ENCODE results near the gene HHIP. TPM values are rescaled to one million over a fixed set of nuclear protein-coding genes. Genes with fewer than 3 reads are reported as not detected.

The HHIP gene
- total RNA-seq, 1 donor from 2014 or later, result 0.15 TPM

DNA sequence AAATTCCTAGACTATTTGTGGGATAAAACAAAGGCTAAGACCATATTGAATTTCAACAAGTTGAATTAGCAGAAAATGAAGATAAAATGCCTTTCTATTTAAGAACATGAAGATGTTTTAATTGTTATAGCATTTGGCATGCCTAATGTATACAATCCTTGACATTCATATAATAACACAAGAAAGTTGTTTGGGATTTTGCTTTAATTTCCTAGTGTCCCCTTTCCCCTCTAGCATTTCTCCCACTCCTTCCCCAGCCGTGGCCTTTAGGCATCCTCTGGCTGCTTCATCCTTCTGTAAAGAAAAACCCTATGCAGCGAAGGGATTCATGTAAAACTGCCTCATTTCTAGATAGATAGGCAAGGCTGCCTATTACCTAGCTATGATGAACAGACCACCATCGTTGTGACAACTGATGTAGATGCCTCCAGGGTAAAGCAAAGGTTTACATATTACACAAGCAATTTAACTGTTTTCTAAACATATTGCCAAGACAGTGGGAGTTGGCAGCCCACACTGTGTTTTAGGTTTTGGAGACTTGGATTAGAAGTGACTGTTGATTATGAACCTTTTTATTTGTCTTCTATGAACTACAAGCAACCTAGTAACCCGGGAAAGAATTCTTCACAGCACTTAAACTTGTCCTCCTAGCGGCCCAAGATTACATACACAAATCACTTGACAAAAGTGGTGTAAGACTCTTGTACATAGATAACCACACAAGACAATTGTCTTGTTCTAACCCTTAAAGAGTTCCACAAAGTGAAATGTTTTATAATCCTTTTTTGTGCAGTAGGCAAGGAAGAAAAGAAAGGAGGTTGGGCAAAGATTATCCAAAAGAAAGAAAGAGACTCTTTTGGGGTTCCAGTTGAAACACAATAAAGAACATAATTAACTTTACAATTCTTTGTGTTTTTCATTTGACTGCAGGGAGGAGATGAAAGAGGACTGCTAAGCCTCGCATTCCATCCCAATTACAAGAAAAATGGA is 59.9 kb downstream of the HHIP start:
- DNase-seq (ENCODE audit: low read depth), result no peak

DNA sequence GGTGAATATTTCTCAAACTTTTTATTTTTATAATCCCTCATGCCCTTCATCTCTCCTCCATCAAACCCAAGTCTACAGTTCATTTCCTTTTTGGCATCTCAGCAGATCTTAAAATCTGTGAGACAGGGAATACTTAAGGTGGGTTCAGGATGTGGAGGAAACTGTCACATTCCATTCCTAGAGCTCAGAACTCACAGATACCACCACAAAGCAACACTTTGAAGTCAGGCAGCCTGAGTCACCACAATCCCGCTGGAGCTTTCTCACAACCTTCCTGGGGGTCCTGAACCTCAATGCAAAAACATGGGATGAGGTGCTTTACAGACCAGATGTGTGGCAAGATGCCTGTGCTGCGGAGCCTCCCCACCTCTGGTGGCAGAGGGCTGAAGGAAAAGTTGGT is 63.2 kb downstream of the HHIP start:
- peak; percentile 95 for DNase-seq (ENCODE audit: low read depth)

DNA sequence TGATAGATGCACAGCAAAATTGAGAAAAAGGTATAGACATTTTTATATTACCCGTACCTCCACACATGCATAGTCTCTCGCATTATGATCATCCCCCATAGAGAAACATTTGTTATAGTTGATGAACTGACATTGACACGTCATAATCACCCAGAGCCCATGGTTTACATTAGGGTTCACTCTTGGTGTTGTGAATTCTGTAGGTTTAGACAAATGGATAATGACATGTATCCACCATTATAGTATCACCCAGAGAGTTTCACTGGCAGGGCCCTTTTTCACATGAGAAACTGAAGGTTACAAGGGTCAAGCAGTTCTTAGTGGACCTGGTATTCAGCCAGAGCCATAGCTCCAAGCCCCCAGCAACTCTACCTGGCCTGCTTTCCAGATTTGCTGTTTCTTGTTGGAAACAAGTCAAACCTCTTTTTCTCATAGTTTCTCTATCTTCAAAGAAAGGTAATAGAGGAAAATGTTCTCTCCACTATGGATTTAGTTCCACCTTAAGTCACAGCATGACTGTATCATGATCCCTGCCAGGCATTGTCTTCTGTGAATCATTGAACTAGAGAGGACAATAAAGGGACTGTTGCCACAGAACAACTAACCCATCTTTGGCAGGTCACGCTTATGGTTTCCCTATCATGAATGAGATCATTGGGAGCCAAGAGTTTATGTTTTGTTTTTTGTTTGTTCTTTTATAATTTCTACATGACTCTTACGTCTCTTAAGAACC is 64.0 kb downstream of the HHIP start:
- peak; percentile 97 for DNase-seq (ENCODE audit: low read depth)

DNA sequence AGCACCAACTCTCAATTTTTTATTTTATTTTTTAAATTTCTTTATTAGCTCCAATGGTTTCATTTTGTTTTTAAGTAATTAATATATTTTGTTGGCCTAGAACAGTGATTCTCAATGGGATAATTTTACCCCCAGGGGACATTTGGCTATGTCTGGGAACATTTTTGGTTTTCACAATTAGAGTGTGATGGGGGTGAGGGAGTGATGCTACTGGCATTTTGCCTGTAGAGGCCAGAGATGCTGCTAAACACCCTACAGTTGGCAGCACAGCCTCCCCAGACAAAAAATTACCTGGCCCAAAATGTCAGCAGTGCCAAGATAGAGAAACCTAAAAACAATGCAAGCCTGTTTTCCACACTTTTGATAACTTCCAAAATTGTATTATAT is 64.6 kb downstream of the HHIP start:
- DNase-seq (ENCODE audit: low read depth), result no peak

DNA sequence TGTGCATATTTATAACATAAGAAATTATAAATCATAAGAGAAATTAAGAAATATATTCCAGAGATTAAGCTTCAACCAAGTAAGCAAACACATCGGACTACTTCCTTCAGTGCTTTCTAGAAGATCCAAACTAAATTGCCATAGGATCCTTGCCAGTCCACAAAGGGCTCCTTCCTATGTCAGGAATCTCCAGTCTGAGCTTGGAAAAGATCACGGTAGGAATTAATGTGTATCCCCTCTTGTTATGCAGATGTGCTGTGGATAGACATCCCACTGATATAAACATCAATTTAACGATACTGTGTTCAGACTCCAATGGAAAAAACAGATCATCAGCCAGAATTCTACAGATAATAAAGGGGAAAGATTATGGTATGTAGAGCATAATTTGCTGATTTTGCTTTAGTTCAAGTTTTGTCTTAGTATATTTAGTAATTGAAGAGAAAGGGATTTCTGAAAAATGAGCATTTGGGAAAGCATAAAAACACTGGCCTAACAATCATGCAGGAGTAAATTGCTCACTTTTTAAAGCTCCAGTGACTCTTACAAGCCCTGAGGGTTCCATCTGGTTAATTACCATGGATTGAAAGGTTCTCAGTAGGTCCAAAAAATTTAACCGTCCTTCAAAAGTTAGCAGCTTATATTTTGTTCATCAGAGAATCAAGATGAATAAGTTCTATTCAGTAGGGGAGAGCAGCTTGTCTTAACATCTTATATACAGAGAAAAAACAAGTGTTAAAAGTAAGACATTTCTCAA is 65.9 kb downstream of the HHIP start:
- DNase-seq (ENCODE audit: low read depth), result peak; percentile 58

DNA sequence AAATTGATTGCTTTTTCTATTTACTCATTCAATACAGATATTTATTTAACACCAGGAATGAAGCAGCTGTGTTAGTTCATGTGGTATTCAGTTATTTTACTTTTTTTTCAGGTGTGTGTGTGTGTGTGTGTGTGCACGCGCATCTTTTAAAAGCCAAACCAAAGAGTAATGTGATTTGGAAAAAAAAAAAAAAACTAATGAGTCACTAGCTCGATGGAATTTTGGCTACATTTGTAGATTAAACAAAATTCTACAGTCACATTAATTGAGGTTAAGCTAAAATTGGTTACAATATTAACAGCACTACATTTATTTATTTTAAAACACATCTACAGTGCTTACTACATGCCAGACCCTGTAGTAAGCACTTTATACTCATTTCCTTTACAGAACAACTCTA is 66.8 kb downstream of the HHIP start:
- peak; percentile 76 for DNase-seq (ENCODE audit: low read depth)

DNA sequence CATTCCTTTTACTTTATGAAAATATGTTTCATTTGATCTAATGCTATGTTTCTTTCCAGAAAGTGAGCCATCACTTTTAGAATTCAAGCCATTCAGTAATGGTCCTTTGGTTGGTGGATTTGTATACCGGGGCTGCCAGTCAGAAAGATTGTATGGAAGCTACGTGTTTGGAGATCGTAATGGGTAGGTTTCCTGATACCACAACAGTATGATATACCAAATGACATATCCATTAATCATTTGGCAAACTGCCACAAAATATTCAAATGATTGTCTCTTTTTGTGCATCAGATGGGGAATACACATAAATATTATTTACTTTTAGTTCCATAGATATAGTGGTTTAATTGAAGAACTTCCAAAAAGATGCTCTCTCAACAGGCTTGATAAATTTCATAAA is 68.2 kb downstream of the HHIP start:
- no peak for DNase-seq (ENCODE audit: low read depth)

DNA sequence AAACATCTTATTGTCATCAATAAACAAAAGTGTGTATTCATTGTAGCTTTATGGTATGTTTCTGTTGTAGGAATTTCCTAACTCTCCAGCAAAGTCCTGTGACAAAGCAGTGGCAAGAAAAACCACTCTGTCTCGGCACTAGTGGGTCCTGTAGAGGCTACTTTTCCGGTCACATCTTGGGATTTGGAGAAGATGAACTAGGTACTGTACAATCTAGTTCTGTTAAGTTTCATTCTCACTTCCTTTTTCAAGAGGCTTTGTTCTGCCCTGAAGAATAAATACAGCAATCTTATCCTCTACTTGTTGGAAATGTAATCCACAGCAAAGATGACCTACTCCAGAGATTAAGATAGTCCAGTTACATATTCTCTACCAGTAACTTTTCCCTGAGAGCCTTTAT is 69.3 kb downstream of the HHIP start:
- no peak for DNase-seq (ENCODE audit: low read depth)

DNA sequence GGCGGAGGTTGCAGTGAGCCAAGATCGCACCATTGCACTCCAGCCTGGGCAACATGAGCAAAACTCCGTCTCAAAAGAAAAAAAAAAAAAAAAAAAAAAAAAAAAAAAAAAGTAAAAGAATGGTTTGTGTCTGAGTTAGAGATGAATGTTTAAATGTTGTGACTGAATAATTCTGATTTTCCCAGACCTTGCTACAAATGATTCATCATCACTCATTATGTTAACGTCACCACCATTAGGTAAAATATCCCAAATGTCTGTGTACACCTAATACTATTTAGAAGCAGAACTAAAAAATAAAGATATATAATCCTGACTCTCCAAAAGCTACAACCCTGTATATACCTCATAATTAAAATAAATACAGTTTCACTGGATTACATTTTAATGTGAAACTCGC is 70.8 kb downstream of the HHIP start:
- peak; percentile 43 for DNase-seq (ENCODE audit: low read depth)

DNA sequence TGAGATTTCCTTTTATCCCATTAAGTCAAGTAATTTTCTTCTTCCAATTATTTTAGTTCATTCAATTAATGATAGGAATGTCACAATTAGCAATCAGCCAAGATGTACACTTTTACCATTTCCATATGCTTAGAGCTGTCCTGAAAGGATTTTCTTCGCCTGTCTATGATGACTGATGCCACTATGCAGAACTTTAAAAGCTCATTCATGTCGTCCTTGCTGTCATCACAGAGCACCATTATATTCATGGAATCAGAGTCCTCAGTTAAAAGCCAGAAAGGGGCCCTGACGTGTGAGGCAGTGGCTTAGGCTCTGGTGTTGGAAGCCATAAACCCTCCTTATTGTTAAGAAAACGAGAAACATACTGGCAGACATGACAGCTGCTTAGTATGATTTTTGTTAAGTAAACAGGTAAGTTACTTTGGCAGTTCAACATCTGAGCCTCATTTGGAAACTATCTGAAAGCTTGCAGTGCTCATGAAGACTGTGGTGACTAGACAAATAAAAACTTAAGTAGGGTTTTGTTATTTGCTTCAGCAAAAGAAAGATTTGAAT is 73.1 kb downstream of the HHIP start:
- no peak for DNase-seq (ENCODE audit: low read depth)

DNA sequence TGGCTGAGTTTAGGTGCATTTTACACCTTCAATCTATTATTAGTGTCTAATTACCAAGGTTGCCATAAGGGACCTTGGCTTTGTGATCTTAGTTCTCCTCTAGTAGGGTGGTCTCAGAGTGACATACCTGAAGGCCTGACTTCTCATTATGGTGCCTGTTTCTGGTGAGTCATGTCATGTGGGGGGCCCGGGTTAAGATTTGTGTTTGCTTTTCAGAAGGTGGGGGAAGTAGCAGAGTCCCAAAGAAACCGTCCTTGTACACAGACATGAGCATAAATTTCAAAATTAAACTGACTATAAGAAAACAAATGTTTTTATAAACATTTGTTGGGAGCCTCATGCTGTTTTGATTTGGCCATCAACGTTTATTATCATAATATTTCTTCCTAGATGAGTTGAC is 74.5 kb downstream of the HHIP start:
- DNase-seq (ENCODE audit: low read depth), result no peak

DNA sequence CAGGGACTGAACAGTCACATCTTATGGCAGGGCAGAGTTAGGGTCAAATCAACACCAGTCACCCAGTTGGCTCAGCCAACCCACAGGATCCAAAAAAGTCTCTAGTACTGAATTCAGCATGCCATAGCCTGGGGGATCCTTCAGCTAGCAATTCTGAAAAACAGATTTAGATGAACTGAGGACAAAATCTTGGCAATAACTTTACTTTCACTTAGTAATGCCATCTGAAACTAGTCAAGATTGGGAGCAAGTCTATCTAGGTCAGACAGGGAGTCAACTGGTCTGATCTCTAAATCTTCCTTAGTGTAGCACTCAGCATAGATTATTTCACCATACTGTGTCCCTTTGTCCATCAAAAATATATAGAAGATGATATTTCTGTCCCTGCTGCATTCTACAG is 76.0 kb downstream of the HHIP start:
- peak; percentile 42 for DNase-seq (ENCODE audit: low read depth)

DNA sequence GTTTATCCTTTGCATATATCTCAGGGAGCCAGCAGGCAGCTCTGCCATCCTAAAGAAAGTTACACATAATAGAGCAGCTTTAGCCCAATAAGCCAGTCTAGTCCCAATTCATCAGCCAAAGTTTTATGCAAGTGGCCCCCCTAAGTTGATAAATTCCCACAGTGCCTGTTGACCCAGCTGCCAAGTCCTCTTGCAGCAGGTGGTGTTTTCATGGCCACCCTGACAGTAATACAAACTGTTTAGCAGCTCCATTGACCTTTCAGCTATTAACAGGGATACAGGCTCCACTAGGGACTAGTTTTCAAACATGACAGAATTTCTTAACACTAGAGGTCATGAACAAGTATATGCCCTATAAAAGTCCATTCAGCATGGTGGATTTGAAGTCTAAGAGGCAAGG is 77.5 kb downstream of the HHIP start:
- DNase-seq (ENCODE audit: low read depth), result no peak

DNA sequence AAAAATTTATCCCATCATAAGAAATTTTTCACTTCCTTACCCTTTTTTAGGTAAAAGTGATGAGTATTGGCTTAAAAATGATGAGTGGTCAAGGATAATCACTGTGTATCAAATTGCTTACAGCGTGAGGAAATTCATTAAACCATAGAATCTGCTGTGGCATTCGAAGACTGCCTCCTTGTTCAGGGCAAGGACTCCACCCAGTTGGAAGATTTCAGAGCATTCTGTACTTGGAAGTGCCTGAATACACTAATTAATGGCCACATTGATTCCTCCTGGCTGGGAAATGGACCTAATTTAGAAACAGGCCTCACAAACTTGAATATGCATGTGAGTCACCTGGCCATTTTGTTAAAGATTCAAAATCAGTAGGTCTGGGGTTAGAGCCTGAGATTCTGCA is 83.2 kb downstream of the HHIP start:
- DNase-seq (ENCODE audit: low read depth), result no peak

DNA sequence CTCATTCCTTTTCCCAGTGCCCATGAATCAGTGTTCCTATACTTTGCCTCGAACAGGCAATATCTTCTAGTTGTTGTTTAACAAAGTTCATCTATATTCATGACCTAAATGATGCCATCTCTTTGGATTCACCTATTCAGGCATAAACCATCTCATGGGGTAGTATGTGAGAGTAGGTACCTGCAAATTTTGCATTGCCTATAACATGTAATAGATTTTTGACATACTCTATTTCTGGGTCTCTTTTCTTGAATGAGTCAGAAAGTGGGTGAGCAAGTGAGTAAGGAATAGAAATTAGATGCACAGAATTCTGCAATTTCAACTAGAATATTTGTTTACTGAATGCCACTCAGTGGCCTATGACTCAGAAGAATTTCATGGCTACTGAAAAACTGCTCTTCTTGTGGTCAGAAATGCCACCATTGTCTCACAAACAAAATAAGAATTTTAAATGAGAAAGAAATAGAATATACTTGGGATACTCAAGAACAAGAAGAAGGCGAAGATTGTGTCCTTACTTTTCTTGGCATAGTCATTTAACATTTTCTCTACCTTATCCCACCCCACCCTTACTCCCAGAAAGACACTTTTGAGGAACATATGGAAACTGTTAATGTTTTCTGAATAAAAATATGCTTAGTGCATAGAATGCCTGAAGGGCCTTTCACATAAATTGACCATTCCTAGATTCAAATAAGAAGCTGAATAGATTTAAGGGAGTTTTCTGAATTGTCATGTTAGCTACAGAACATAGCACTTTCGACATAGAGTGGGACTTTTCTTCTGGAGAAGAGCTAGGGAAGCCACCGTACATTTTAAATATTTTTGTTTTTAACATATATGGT is 86.8 kb downstream of the HHIP start:
- DNase-seq (ENCODE audit: low read depth), result peak; percentile 62

DNA sequence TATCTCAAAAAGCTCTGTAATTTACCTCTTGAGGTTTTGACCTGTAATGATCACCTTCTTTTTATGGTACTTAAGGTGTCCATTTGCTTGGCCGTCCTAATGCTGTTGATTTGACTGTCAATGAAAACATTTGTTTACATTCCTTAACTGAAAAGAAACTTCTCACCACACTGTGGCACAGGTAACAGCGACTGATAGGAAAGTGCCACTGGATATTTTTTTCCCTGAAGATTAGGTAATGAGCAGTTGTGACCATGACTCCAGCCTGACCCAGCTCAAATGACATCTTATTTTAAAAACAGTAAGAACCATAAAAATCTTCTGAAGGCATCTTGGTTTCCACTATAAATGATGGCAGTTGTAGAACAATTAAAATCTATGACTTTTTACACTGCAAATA is 87.6 kb downstream of the HHIP start:
- DNase-seq (ENCODE audit: low read depth), result no peak

DNA sequence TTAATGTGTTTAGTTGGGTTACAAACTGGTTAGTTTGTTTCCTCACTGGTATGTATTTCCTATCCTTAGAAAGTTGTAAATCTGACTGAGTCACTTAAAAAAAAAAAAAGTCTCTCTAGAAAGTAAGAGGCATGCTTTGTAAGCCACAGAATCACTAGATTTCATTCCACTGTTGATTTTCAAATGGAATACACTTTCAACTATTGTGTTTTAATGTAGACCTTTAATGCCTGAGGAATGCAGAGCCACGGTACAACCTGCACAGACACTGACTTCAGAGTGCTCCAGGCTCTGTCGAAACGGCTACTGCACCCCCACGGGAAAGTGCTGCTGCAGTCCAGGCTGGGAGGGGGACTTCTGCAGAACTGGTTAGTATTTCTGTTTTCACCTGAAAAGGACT is 88.6 kb downstream of the HHIP start:
- DNase-seq (ENCODE audit: low read depth), result peak; percentile 95

DNA sequence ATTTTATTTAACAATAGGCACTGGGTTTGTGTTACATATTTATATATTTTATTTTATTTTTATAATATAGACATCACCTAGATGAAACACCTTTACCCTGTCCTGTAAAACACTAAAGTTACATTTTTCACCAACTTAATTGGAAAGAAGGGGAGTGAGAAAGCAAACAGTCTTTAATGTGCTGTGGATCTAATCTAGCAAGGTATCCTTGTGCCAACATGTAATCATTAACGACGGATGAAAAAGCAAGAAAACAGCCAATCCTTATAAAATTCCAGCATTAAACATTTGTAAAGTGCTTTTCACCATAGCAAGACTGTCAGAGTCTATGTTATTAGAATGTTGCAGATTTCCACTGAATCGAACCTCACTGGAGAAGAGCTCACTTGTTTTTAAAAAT is 92.7 kb downstream of the HHIP start:
- DNase-seq (ENCODE audit: low read depth), result peak; percentile 12

DNA sequence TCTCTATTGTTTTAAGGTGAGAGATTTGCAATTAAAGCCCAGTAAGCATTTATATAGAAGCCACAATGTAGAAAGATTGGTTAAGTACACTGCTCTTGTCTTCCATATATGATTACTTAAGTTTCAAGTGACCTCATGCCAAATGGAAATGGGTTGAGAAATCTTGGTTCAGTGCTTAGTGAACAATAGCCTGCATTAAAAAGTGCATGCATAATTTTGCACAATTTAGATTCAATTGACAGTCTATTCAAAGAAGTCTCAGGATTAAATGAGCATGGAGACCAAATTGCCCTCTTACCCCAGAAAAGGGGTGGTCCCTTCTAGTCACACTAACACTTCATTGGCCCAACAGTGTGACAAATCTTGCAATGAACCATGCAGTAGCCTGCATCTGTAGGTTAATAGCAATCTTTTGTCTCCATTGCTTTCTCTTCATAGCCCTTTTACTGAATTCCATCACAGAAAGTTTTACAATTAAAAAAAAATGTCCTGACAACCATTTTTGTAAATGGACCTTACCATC is 93.6 kb downstream of the HHIP start:
- DNase-seq (ENCODE audit: low read depth), result peak; percentile 10

DNA sequence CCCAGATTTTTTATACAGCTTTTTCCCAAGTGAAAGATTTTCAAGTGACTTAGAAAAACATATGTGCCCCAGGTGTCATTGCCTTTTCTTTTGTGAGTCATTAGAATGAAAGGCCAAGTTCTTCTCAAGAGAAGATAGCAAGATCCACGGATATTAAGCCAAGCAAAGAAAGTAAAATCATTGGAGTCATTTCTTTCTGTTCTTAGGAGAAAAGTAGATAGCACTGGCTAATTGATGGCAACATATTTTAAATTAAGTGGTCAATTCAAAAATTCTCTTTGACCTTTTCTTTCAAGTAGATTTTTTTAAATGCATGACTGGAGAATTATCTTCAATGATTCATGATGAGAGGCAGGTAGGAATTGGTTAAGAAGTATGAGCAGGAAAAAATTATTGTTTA is 94.4 kb downstream of the HHIP start:
- peak; percentile 9 for DNase-seq (ENCODE audit: low read depth)
